AG10803 (cell line): Measurements from ENCODE around the gene CPZ.

ENCODE experiments used
- DNase-seq: peaks from one replicate; pipeline ENCODE4 v3.0.0; 2010; ENCODE audit warnings: low read depth
- H3K4me3 ChIP-seq: 2 replicates; pipeline ENCODE4 v1.5.1; 2011; ENCODE audit warnings: mild to moderate bottlenecking, low read length, control low read depth
- CTCF ChIP-seq: conservative IDR thresholded peaks from 2 replicates; pipeline ENCODE4 v1.5.1; 2011; ENCODE audit warnings: mild to moderate bottlenecking, low read length, control low read depth, inconsistent platforms

Gene CPZ

GRCh38 chr4:8556341-8557150 lies 36.0 kb upstream of the CPZ start:
- peak; percentile 25 for DNase-seq
- no peak for TF ChIP-seq CTCF
- H3K4me3 ChIP-seq = no peak overlapping the region

GRCh38 chr4:8557151-8558076 lies 35.2 kb upstream of the CPZ start:
- no peak overlapping the region for H3K4me3 ChIP-seq
- no peak for TF ChIP-seq CTCF
- DNase-seq = no peak

GRCh38 chr4:8558080-8558960 lies 34.2 kb upstream of the CPZ start:
- no peak for TF ChIP-seq CTCF
- no peak overlapping the region for H3K4me3 ChIP-seq
- DNase-seq = peak; percentile 15

GRCh38 chr4:8559011-8559410 lies 33.6 kb upstream of the CPZ start:
- DNase-seq = no peak
- no peak for TF ChIP-seq CTCF
- H3K4me3 ChIP-seq = no peak overlapping the region

GRCh38 chr4:8559524-8560264 lies 32.9 kb upstream of the CPZ start:
- no peak for DNase-seq
- H3K4me3 ChIP-seq = no peak overlapping the region
- no peak for TF ChIP-seq CTCF

- TF ChIP-seq CTCF = no peak
- DNase-seq = no peak
- no peak overlapping the region for H3K4me3 ChIP-seq
These were observed 32.1 kb upstream of the CPZ start for GRCh38 chr4:8560265-8561047.
